DOHH2 (cell line): ENCODE results near the gene DDX5.
"Not testable (repeated sequence)": the region's sequence is repeated elsewhere in the genome, so short reads cannot be mapped to it uniquely, and the experiment has no call there.

Experiments
- H3F3A ChIP-seq: fragments of 200-600 bp; sonication (generic), shearing (Covaris generic); 2 replicates; pipeline ENCODE4 v1.6.0; 2016; ENCODE audit warnings: antibody characterized with exemption, mild to moderate bottlenecking; ENCODE audit not compliant: control insufficient read depth, insufficient read depth
- H3K27ac ChIP-seq: fragments of 200-600 bp; sonication (generic); 2 replicates; pipeline ENCODE4 v1.5.1; 2014; ENCODE audit warnings: low read depth, mild to moderate bottlenecking, low read length, moderate library complexity
- H3K27me3 ChIP-seq: fragments of 200-600 bp; sonication (generic); 2 replicates; pipeline ENCODE4 v1.6.1; 2014; ENCODE audit warnings: mild to moderate bottlenecking, low read length, mixed read lengths; ENCODE audit not compliant: control insufficient read depth
- H3K36me3 ChIP-seq: fragments of 200-600 bp; sonication (generic); 2 replicates; pipeline ENCODE4 v1.6.1; 2014; ENCODE audit warnings: mild to moderate bottlenecking, low read length, moderate library complexity, mixed read lengths; ENCODE audit not compliant: control insufficient read depth
- H3K4me1 ChIP-seq: fragments of 200-600 bp; sonication (generic); 2 replicates; pipeline ENCODE4 v1.6.1; 2014; ENCODE audit warnings: mild to moderate bottlenecking, low read length, mixed read lengths; ENCODE audit not compliant: control insufficient read depth
- H3K4me2 ChIP-seq: fragments of 200-600 bp; sonication (generic); 2 replicates; pipeline ENCODE4 v1.6.0; 2014; ENCODE audit warnings: mild to moderate bottlenecking, low read length, moderate library complexity
- H3K4me3 ChIP-seq: fragments of 200-600 bp; sonication (generic); 2 replicates; pipeline ENCODE4 v1.5.1; 2014; ENCODE audit warnings: mild to moderate bottlenecking, low read length, mixed read lengths
- H3K79me2 ChIP-seq: fragments of 200-600 bp; sonication (generic); 2 replicates; pipeline ENCODE4 v1.6.1; 2014; ENCODE audit warnings: mild to moderate bottlenecking, low read length, mixed read lengths; ENCODE audit not compliant: control insufficient read depth
- H3K9me2 ChIP-seq: fragments of 200-600 bp; sonication (generic); replicated peaks from 2 replicates; pipeline ENCODE4 v1.6.1; 2014; ENCODE audit warnings: mild to moderate bottlenecking, low read length, mixed read lengths; ENCODE audit not compliant: control insufficient read depth
- H3K9me3 ChIP-seq: fragments of 200-600 bp; sonication (generic); 2 replicates; pipeline ENCODE4 v1.6.1; 2014; ENCODE audit warnings: antibody characterized with exemption, low read length, mixed read lengths; ENCODE audit not compliant: control insufficient read depth, insufficient read depth
- H4K20me1 ChIP-seq: fragments of 200-600 bp; sonication (generic); 2 replicates; pipeline ENCODE4 v1.6.0; 2014; ENCODE audit warnings: low read depth, mild to moderate bottlenecking, antibody characterized with exemption, low read length, moderate library complexity; ENCODE audit not compliant: control insufficient read depth, insufficient read depth
- EZH2phosphoT487 ChIP-seq: fragments of 200-600 bp; sonication (generic); IDR thresholded peaks from 2 replicates; pipeline ENCODE4 v1.6.1; 2017; ENCODE audit warnings: borderline replicate concordance, mild to moderate bottlenecking, antibody characterized with exemption, low read length, moderate library complexity, mixed read lengths
- TF ChIP-seq, protein P1 (sequence below): fragments of 200-600 bp; sonication (generic); IDR thresholded peaks from one replicate; pipeline ENCODE4 v1.5.1; 2014; ENCODE audit warnings: antibody characterized with exemption, mild to moderate bottlenecking, low read depth, low read length; ENCODE audit not compliant: poor library complexity, severe bottlenecking

Gene DDX5

DNA sequence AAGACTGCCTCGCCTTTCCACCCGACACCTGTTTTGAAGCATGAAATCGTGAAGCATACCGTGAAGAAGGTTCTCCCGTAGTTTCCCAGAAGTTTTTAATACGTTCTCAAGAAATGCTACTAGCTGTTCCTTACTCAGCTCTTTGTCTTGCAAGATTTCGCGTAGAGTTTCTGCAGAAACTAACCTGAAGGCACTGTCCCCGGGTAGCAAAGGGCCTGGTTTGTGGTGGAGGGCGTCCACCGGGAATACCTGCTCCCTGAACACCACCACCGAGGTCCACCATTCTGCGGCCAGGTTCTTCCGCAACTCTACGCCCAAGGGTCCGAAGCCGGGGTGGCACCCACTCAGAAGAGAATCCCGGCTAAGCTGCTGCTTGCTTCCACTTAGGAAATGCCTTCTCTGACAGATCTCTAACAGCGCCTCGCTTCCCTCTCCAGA, 9.7 kb downstream of the DDX5 start:
- peak overlapping the region; percentile 80 for H3K27ac ChIP-seq
- H3K9me2 ChIP-seq, result no peaks in the 10 kb centered on the region
- peaks cover 13% of the 10 kb centered on the region; the same call in 1 of the 2 replicates for H4K20me1 ChIP-seq
- H3K79me2 ChIP-seq, result peaks cover 68% of the 10 kb centered on the region
- H3K9me3 ChIP-seq, result no peaks in the 10 kb centered on the region
- peak overlapping the region; percentile 64 for H3K4me2 ChIP-seq
- H3K27me3 ChIP-seq, result no peaks in the 10 kb centered on the region
- H3K36me3 ChIP-seq, result peaks cover 72% of the 10 kb centered on the region
- peak overlapping the region; percentile 84 for H3K4me3 ChIP-seq
- H3K4me1 ChIP-seq, result peaks cover 59% of the 10 kb centered on the region
- H3F3A ChIP-seq, result peaks cover 56% of the 10 kb centered on the region
- TF ChIP-seq EZH2phosphoT487, result no peak
- TF ChIP-seq, protein P1, sequence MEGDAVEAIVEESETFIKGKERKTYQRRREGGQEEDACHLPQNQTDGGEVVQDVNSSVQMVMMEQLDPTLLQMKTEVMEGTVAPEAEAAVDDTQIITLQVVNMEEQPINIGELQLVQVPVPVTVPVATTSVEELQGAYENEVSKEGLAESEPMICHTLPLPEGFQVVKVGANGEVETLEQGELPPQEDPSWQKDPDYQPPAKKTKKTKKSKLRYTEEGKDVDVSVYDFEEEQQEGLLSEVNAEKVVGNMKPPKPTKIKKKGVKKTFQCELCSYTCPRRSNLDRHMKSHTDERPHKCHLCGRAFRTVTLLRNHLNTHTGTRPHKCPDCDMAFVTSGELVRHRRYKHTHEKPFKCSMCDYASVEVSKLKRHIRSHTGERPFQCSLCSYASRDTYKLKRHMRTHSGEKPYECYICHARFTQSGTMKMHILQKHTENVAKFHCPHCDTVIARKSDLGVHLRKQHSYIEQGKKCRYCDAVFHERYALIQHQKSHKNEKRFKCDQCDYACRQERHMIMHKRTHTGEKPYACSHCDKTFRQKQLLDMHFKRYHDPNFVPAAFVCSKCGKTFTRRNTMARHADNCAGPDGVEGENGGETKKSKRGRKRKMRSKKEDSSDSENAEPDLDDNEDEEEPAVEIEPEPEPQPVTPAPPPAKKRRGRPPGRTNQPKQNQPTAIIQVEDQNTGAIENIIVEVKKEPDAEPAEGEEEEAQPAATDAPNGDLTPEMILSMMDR, result no peak

DNA sequence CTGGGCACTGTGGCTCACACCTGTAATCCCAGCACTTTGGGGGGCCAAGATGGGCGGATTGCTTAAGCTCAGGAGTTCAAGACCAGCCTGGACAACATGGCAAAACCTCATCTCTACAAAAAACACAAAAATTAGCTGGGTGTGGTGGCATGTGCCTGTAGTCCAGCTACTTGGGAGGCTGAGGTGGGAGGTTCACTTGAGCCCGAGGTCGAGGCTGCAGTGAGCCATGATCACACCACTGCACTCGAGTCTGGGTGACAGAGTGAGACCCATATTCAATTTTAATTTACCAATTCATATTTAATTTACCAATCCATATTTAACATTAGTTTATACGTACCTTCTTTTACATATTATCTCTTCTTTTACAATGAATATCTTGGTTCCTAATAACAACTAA, 10.8 kb downstream of the DDX5 start:
- not testable (repeated sequence) for H3K9me3 ChIP-seq, H3K27ac ChIP-seq, H4K20me1 ChIP-seq, H3K27me3 ChIP-seq, H3K9me2 ChIP-seq
- H3F3A ChIP-seq, result peaks cover 45% of the 10 kb centered on the region
- peaks cover 65% of the 10 kb centered on the region for H3K79me2 ChIP-seq
- H3K4me1 ChIP-seq, result peaks cover 48% of the 10 kb centered on the region
- peak overlapping the region; percentile 64 for H3K4me2 ChIP-seq
- H3K4me3 ChIP-seq, result peak overlapping the region; percentile 84
- peaks cover 72% of the 10 kb centered on the region for H3K36me3 ChIP-seq

DNA sequence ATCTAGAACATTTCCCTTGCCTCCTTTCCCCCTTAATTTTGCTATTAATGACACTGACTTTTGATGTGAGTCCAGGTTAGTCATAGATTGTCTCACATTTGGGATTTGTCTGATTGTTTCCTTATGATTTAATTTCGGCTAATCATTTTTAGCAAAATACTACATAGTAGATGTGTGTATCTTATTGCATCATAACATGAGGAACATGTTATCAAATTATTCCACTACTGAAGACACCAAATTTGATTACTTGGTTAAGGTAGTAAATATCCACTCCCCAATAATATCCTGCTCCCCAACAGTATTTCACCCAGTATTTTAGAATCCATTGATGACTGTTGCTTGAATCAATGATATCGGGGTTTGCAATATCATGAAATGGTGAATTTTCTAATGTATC, 12.0 kb downstream of the DDX5 start:
- peak overlapping the region; percentile 64 for H3K4me2 ChIP-seq
- H3K9me3 ChIP-seq, result no peaks in the 10 kb centered on the region
- peaks cover 72% of the 10 kb centered on the region for H3K36me3 ChIP-seq
- H4K20me1 ChIP-seq, result no peaks in the 10 kb centered on the region
- H3K4me3 ChIP-seq, result peak overlapping the region; percentile 84
- H3K79me2 ChIP-seq, result peaks cover 62% of the 10 kb centered on the region
- no peaks in the 10 kb centered on the region for H3K9me2 ChIP-seq
- TF ChIP-seq, protein P1, result no peak
- no peak for TF ChIP-seq EZH2phosphoT487
- H3F3A ChIP-seq, result peaks cover 33% of the 10 kb centered on the region
- peak overlapping the region; percentile 20; the same call in 1 of the 2 replicates for H3K27ac ChIP-seq
- no peaks in the 10 kb centered on the region for H3K27me3 ChIP-seq
- H3K4me1 ChIP-seq, result peaks cover 37% of the 10 kb centered on the region

DNA sequence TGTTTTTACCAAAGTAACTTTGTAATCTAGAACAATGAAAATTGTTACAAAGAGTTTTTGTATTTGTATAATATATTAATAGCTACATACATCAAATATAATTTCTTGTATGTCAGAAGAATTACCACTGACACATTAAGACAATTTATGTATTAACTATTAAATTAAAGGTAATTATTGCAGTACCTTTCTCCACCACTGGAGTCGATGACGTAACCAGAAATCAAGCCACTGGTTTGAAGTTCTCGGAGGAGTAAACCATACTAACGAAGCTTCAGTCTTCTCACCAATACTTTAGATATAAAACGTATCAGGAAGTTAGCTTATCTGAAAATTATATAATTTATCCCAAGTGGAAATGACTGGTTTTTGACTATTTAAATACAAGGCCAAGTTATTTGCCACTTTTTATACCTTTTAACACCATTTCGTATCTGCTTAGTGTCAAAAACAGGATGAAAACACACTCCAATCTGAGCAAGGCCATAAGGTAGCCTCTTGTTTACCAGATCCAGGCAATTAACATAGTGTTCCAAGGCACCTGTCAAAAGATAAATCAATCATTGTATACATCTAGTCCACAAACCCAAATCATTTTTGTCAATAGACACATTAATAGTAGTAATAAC, 13.5 kb downstream of the DDX5 start:
- Histone ChIP-seq H3K36me3 (peaks cover 68% of the 10 kb centered on the region), H3K9me3 (no peaks in the 10 kb centered on the region), H3K27ac (no peak overlapping the region), H3K27me3 (no peaks in the 10 kb centered on the region), H3K9me2 (no peaks in the 10 kb centered on the region), H3K79me2 (peaks cover 62% of the 10 kb centered on the region), H3K4me1 (peaks cover 22% of the 10 kb centered on the region), H3K4me2 (peak overlapping the region; percentile 8; the same call in 1 of the 2 replicates), H3K4me3 (no peak overlapping the region; the same call in 1 of the 2 replicates), H3F3A (peaks cover 21% of the 10 kb centered on the region), H4K20me1 (no peaks in the 10 kb centered on the region)
- no peak for TF ChIP-seq EZH2phosphoT487
- TF ChIP-seq, protein P1, result peak; percentile 41
